HG02798 (cell line): ENCODE measurements around the gene LAPTM5.

Experiments
- ATAC-seq: cut with Tn5 transposase; IDR thresholded peaks from one replicate; pipeline ENCODE4 v1.9.1; 2021; ENCODE audit warnings: mild to moderate bottlenecking; ENCODE audit not compliant: unreplicated experiment, poor library complexity

Gene LAPTM5

GRCh38 chr1:30734106-30734505, 23.5 kb downstream of the LAPTM5 start:
- no peak for ATAC-seq

GRCh38 chr1:30733493-30733892, 24.1 kb downstream of the LAPTM5 start:
- ATAC-seq = no peak

GRCh38 chr1:30732277-30732996, 25.1 kb downstream of the LAPTM5 start:
- no peak for ATAC-seq

GRCh38 chr1:30731806-30732276, 25.7 kb downstream of the LAPTM5 start:
- no peak for ATAC-seq

- no peak for ATAC-seq
These were observed 26.3 kb downstream of the LAPTM5 start for GRCh38 chr1:30731109-30731805.

- no peak for ATAC-seq
These were observed 27.0 kb downstream of the LAPTM5 start for GRCh38 chr1:30730346-30731108.

- no peak for ATAC-seq
These were observed 27.7 kb downstream of the LAPTM5 start for GRCh38 chr1:30729901-30730300.

GRCh38 chr1:30728832-30729638, 28.5 kb downstream of the LAPTM5 start:
- no peak for ATAC-seq

- ATAC-seq = no peak
These were observed 29.2 kb downstream of the LAPTM5 start for GRCh38 chr1:30728340-30728739.

- no peak for ATAC-seq
These were observed 29.8 kb downstream of the LAPTM5 start for GRCh38 chr1:30727824-30728223.

GRCh38 chr1:30726773-30727684, 30.5 kb downstream of the LAPTM5 start:
- no peak for ATAC-seq

GRCh38 chr1:30726236-30726635, 31.3 kb downstream of the LAPTM5 start:
- no peak for ATAC-seq

GRCh38 chr1:30725450-30726095, 32.0 kb downstream of the LAPTM5 start:
- ATAC-seq = no peak

GRCh38 chr1:30724655-30725421, 32.7 kb downstream of the LAPTM5 start:
- ATAC-seq = no peak

- no peak for ATAC-seq
These were observed 33.4 kb downstream of the LAPTM5 start for GRCh38 chr1:30724175-30724574.

- ATAC-seq = no peak
These were observed 34.2 kb downstream of the LAPTM5 start, which contains the start of gene MATN1 for GRCh38 chr1:30723331-30723755. Gene MATN1 (minus strand): TSS chr1:30723585. CDS start chr1:30723551, 34 bp downstream.

- no peak for ATAC-seq
These were observed 35.6 kb downstream of the LAPTM5 start for GRCh38 chr1:30721812-30722537.
